ENCODE measurements around the gene SCN3A.

- TF ChIP-seq CTCF (IDR thresholded peaks at IDR 0.05) (no peak), POLR2AphosphoS5 (IDR thresholded peaks at IDR 0.05) (no peak), EP300 (IDR thresholded peaks at IDR 0.05) (no peak)
These were observed 33.2 kb upstream of the SCN3A start for GRCh38 chr2:165237056-165237455.
